GM19397 (cell line): Measurements from ENCODE around the gene KRTAP5-10.
"Not testable (repeated sequence)": the region's sequence is repeated elsewhere in the genome, so short reads cannot be mapped to it uniquely, and the experiment has no call there.

Source experiments
- ATAC-seq: cut with Tn5 transposase; IDR thresholded peaks from one replicate; pipeline ENCODE4 v1.9.1; 2021; ENCODE audit warnings: mild to moderate bottlenecking, moderate library complexity; ENCODE audit not compliant: unreplicated experiment

The KRTAP5-10 gene

DNA sequence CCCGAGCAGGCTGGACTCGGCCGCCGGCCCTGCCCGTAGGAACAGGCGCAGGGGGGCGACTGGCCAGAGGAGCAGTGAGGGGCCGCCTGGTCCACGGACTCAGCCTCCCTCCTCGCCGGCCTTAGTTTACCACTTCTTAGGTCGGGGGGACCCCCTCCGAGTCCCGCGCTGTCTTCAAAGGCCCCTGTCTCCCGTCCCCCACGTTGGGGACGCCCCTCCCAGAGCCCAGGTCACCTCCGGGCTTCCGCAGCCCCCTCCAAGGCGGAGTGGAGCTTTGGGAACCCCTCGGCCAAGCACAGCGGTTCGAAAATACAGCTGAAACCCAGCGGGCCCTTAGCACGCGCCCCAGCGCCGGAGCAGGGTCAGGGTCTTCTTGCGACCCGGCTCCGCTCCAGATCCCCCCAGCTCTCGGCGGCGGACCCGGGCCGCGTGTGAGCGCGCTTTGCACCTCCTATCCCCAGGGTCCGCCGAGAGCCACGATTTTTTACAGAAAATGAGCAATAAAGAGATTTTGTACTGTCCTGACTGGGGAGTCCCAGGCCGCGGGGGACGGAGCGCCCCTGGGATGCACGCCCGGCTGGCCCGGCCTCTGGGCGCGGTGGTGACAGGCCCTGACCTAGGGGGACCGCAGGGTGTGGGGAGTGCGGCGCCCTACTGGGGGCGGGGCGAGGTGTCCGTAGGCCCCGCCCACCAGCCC, 42.3 kb downstream of the KRTAP5-10 start:
- not testable (repeated sequence) for ATAC-seq

DNA sequence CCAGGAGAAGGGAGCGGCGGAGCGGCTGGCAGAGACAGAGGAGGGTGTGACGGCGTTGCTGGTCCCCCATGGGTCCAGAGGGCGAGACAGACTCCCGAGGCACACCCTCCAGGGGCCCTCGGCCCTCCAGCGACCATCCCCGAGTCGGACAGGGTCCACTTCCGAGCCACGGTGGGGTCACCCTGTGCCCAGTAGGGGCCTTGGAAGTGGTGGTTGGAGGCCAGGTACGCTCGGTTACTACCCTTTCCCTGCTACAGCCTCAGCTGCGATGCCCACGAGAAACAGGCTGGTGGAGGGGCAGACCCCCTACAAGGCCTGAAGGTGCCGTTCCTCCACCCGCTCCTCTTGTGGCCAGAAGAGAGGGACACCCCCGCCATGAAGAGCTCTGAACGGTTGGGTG, 42.9 kb downstream of the KRTAP5-10 start:
- not testable (repeated sequence) for ATAC-seq

DNA sequence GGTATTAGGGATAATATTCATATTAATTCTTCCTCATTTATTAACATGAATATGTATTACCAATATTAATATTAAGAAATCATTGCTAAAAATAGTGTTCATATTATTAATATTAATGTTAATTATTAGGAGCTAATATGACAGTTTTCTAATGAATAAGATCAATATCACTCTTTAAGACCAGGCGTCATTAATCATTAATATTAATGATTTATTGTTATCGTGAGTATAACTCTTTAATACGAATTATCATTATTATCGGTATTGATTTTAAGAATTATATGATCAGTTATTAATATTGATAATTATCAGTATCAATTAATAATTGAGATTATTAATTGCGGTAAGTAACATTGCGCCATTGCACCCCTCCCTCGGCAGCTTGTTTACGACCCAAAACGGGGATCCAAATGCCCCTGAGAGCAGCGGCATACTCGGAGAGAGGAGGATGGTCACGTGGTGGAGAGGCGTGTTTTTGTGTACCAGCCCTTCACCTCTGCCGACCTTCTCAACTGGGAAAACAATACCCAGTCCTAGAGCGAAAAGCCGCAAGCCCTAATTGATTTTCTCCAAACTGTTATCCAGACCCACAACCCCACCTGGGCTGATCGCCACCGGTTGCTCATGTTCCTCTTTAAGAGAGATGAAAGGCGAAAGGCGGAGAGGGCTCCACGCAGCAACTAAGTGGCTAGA, 46.0 kb downstream of the KRTAP5-10 start:
- not testable (repeated sequence) for ATAC-seq

DNA sequence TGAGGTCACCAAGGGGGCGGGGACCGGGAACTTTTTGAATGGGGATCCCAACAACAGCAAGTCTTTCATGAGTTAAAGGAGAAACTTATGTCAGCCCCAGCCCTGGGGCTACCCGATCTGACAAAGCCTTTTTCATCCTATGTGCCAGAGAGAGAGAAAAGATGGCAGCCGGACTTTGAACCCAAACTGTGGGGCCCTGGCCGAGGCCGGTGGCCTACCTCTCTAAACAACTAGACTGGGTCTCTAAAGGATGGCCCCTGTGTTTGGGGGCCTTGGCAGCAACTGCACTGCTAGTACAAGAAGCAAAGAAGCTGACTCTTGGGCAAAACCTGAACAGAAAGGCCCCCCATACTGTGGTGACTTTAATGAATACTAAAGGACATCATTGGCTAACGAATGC, 48.6 kb downstream of the KRTAP5-10 start:
- ATAC-seq: not testable (repeated sequence)

DNA sequence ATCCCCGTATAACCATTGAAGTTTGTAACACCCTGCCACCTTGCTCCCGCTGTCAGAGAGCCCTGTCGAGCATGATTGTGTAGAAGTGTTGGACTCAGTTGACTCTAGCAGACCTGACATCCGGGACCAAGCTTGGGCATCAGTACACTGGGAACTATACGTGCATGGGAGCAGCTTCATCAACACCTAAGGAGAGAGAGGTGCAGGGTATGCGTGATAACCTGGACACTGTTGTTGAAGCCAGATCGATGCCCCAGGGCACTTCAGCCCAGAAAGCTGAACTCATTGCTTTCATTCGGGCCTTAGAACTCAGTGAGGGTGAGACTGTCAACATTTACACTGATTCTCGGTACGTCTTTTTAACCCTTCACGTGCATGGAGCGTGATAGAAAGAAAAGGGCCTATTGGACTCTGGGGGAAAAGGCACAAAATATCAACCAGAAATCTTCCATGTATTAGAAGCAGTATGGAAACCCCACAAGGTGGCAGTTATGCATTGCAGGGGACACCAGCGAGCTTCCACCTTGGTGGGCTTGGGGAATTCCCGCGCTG, 49.1 kb downstream of the KRTAP5-10 start:
- ATAC-seq: not testable (repeated sequence)

DNA sequence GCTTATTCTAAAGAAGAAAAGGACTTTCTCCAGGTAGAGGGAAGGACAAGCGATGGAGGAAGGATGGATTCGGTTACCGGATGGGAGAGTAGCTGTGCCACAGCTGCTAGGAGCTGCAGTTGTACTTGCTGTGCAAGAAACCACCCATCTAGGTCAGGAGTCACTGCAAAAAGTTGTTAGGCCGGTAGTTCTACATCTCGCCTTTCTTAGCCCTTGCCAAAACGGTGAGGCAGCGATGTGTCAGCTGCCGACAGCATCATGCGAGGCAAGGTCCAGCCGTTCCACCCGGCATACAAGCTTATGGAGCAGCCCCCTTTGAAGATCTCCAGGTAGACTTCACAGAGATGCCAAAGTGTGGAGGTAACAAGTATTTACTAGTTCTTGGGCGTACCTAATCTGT, 49.6 kb downstream of the KRTAP5-10 start:
- not testable (repeated sequence) for ATAC-seq
